CD4-positive, alpha-beta memory T cell (primary cell): ENCODE measurements around the gene TNS2. TPM values are rescaled to one million over a fixed set of nuclear protein-coding genes. Genes with fewer than 3 reads are reported as not detected.

Source experiments
- CTCF ChIA-PET: fragments of 350-600 bp; sonication (Branson Sonifier 250); formaldehyde crosslinking; loops from one replicate; lab custom pipeline; 2021; ENCODE audit warnings: inconsistent platforms; ENCODE audit not compliant: partially characterized antibody; lab: Charles Lee
- POLR2A ChIA-PET: fragments of 350-600 bp; sonication (Branson Sonifier 250); formaldehyde crosslinking; loops from one replicate; lab custom pipeline; 2021; ENCODE audit not compliant: partially characterized antibody; lab: Charles Lee
- DNase-seq, 5 donors: peaks; one replicate each; pipeline versions ENCODE4 v3.0.0 to v3.0.0-alpha.2; 2020 to 2022; ENCODE audit warnings: mixed read lengths in 1 of 5
- H3K27ac ChIP-seq: one replicate; pipeline ENCODE4 v1.7.0; 2013; ENCODE audit warnings: low read depth, low read length
- H3K27me3 ChIP-seq: 2 replicates; pipeline ENCODE4 v1.7.0; 2013; ENCODE audit warnings: mild to moderate bottlenecking, low read length, moderate library complexity; ENCODE audit not compliant: insufficient read depth
- H3K36me3 ChIP-seq: 2 replicates; pipeline ENCODE4 v1.7.0; 2013; ENCODE audit warnings: mild to moderate bottlenecking, low read length, moderate library complexity; ENCODE audit not compliant: insufficient read depth
- H3K4me1 ChIP-seq: 2 replicates; pipeline ENCODE4 v1.7.0; 2013; ENCODE audit warnings: mild to moderate bottlenecking, low read length, moderate library complexity; ENCODE audit not compliant: insufficient read depth
- H3K4me3 ChIP-seq, 2 donors: one replicate each; pipeline ENCODE4 v1.7.0; 2013; ENCODE audit warnings: low read length in 2 of 2, mild to moderate bottlenecking in 1 of 2
- H3K9me3 ChIP-seq, 2 donors: one replicate each; pipeline ENCODE4 v1.7.0; 2013; ENCODE audit warnings: low read length in 2 of 2, control low read depth in 1 of 2; ENCODE audit not compliant: control insufficient read depth in 1 of 2
- H3K27ac Mint-ChIP-seq, 7 donors: one replicate each; pipeline ENCODE4 v1.8.0; 2020 to 2021; ENCODE audit warnings: mixed read lengths in 7 of 7, mild to moderate bottlenecking in 6 of 7, inconsistent platforms in 3 of 7, moderate library complexity in 3 of 7
- H3K27me3 Mint-ChIP-seq, 2 donors: one replicate each; pipeline ENCODE4 v1.8.0; 2020 to 2021; ENCODE audit warnings: mixed read lengths in 2 of 2
- H3K36me3 Mint-ChIP-seq, 2 donors: one replicate each; pipeline ENCODE4 v1.8.0; 2020 to 2021; ENCODE audit warnings: mixed read lengths in 2 of 2, inconsistent platforms in 1 of 2, mild to moderate bottlenecking in 1 of 2
- H3K4me1 Mint-ChIP-seq, 4 donors: one replicate each; pipeline ENCODE4 v1.8.0; 2020 to 2021; ENCODE audit warnings: mixed read lengths in 4 of 4, mild to moderate bottlenecking in 1 of 4
- H3K4me3 Mint-ChIP-seq, 8 donors: one replicate each; pipeline ENCODE4 v1.8.0; 2020 to 2021; ENCODE audit warnings: mixed read lengths in 8 of 8, mild to moderate bottlenecking in 7 of 8, moderate library complexity in 6 of 8, inconsistent platforms in 3 of 8
- H3K9me3 Mint-ChIP-seq, 8 donors: one replicate each; pipeline ENCODE4 v1.8.0; 2020 to 2021; ENCODE audit warnings: mixed read lengths in 8 of 8, mild to moderate bottlenecking in 5 of 8, inconsistent platforms in 3 of 8, moderate library complexity in 1 of 8
- intact Hi-C: fragments of 100-400 bp; cut with micrococcal nuclease; formaldehyde crosslinking; loops from one replicate; pipeline ENCODE4 v1.15.1; 2023
- polyA plus RNA-seq, 2 donors: library from polyadenylated mRNA; unstranded; fragments of 300-500 nt; fragmentation: Illumina TruSeq; gene quantifications; one replicate each; pipeline ENCODE4 v1.2.3, GENCODE V29; 2021
- total RNA-seq, 2 experiments: library from RNA; stranded (reverse); gene quantifications; one replicate each; pipeline ENCODE4 v1.2.3, GENCODE V29; 2021

TNS2 gene
- total and polyA plus RNA-seq, 4 experiments from 2014 or later, result 0.27 to 7.2 (median 3.4) TPM

DNA sequence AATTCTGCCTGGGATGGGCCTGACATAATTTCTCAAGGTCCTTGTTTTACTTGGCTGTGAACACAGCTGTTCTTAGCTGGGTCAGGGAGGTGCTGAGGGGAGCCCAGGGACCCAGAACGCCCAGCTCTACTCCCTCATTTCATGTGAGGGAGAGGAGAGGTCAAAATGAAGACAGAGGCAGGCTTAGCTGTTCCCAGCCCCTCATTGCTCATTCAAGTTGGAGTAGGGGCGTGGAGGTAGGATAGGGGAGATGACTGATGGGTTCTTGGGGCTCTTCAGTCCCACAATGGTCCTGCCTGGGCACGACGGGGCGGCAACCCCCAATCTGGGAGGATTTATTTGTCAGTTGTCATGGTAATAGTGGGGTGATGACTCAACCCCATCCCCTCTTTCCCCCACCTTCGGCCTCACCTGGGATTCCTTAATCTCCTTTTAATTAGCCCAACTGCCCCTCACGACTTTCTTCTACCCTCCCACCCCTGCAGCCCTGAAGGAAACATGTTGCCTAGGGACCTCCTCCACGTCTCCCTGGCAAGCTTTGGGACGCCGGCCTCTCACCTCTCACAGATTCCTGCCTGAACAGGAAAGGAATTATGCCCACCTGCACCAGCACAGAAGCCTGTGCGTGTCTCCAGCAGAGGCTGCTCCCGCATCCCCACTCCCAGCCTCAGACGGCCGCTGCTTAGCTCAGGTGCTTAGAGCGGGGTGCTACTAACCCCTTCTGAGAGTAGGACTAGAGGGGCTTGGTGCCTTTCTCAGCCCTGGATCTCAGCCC lies 19.1 kb downstream of the TNS2 start:
- intact Hi-C loops, result loop anchor here (5.0 kb wide), 2 partner anchors 123 to 218 kb away; no protein-coding TSS in a partner anchor
- Histone ChIP-seq H3K9me3 (no peaks in the 10 kb centered on the region), H3K36me3 (peaks cover 47% of the 10 kb centered on the region), H3K4me1 (peaks cover 11% of the 10 kb centered on the region), H3K4me3 (no peak overlapping the region), H3K27ac (no peak overlapping the region), H3K27me3 (no peaks in the 10 kb centered on the region)
- no peak for DNase-seq
- Mint-ChIP-seq H3K27me3 (no peaks in the 10 kb centered on the region), H3K36me3 (peaks cover 25 to 83% of the 10 kb centered on the region in 2 donors), H3K27ac (peak overlapping the region in 3 of 7 donors; percentile 35 to 63 (median 51)), H3K9me3 (no peaks in the 10 kb centered on the region), H3K4me3 (no peak overlapping the region), H3K4me1 (peaks cover 12 to 22% (median 18%) of the 10 kb centered on the region in 4 donors)
- CTCF ChIA-PET, result interaction anchor here (1.3 to 27.0 kb wide), 6 partner anchors 8 to 91 kb away, joined by 3 to 511 read pairs (median 30); partner anchors contain the start of genes IGFBP6, SOAT2 and SPRYD3
- POLR2A ChIA-PET, result interaction anchor here (0.7 to 5.1 kb wide), 6 partner anchors 10 to 111 kb away, joined by 3 to 36 read pairs (median 6); partner anchors contain the start of genes CSAD, SOAT2, SPRYD3 and ZNF740

DNA sequence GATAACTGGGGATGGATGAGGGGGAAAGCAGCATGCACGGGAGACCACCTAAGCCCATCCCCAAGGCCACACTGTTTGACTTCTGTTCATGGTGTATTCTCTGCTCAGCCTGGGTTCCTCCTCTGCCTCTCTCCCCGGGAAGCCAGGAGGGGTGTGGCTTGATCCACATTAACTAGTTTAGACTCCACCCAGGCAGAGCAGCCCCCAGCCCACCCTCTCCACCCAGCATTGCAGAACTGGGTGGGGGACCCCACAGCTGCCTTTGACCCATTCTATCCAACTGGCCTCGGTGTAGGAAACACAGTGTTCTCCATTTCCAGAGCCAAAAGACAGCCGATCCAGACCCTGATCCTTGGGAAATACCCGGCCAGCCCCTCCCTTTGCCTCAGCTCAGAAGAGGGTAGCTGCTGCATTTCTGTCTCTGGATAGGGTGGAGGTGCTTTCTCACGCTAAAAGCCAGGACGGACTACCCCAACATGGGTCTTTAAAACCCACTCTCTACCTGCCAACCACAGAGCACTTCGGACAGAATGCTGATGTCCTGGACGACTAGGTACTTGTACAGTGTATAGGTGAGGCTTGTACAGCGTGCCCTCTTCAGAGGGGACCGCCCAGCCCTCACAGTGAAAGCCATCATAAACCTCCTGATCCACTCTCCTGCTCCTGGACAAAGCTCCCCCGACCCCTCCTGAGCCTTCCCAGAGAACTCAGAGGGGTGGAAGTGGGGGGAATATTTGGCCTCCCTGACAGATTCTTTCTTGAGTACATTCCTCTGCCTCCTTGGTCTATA lies 20.0 kb downstream of the TNS2 start:
- Mint-ChIP-seq H3K27me3 (no peaks in the 10 kb centered on the region), H3K9me3 (no peaks in the 10 kb centered on the region), H3K27ac (peak overlapping the region in 5 of 7 donors; percentile 19 to 43 (median 37)), H3K4me1 (peaks cover 15 to 26% (median 24%) of the 10 kb centered on the region in 4 donors), H3K36me3 (peaks cover 27 to 84% of the 10 kb centered on the region in 2 donors), H3K4me3 (no peak overlapping the region)
- intact Hi-C loops, result loop anchor here (5.0 kb wide), 2 partner anchors 122 to 217 kb away; no protein-coding TSS in a partner anchor
- H3K4me1 ChIP-seq, result peaks cover 11% of the 10 kb centered on the region
- H3K27ac ChIP-seq, result no peak overlapping the region
- peaks cover 55% of the 10 kb centered on the region for H3K36me3 ChIP-seq
- no peaks in the 10 kb centered on the region for H3K27me3 ChIP-seq
- ChIA-PET POLR2A (interaction anchor here (1.4 kb wide), 1 partner anchor 29 kb away, joined by 4 read pairs; no protein-coding TSS in a partner anchor), CTCF (interaction anchor here (2.8 to 27.0 kb wide), 3 partner anchors 10 to 27 kb away, joined by 12 to 511 read pairs (median 58); partner anchors contain the start of genes IGFBP6, SOAT2 and SPRYD3)
- DNase-seq, result no peak
- H3K4me3 ChIP-seq, result no peak overlapping the region
- no peaks in the 10 kb centered on the region for H3K9me3 ChIP-seq

DNA sequence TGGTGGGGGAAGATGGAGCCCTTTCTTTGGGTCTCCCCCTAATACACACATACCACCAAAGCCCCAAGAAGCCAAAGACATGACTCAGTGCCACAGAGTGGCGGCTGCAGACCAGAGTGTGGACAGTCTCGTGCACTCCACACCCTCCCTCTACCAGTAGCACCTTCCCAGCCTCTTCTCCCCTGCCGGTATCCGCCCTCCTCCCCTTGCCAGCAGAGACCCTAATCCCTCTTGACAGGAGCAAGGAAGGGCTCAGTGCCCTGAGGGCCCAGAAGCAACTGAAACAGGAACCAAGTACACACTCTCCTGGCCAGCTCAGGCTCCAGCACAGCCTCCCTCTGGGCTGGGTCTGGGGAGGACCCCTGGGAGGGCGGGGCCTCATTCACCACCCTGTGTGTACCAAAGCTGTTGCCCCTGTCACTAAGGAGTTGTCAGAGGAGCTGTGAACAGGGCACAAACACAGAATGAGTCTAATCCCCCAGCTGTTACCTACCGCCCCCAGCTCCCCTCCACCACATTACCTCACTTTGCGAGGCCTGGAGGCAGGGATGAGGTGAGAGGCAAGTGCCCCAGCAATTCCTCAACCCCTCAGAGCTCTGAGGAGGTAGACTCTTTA lies 21.1 kb downstream of the TNS2 start:
- Mint-ChIP-seq H3K36me3 (peaks cover 21 to 86% of the 10 kb centered on the region in 2 donors), H3K9me3 (no peaks in the 10 kb centered on the region), H3K4me1 (peaks cover 13 to 33% (median 28%) of the 10 kb centered on the region in 4 donors), H3K4me3 (no peak overlapping the region), H3K27me3 (no peaks in the 10 kb centered on the region), H3K27ac (peak overlapping the region in 5 of 7 donors; percentile 19 to 80 (median 43))
- POLR2A ChIA-PET, result interaction anchor here (1.2 to 1.3 kb wide), 2 partner anchors 8 to 32 kb away, joined by 3 to 4 read pairs; partner anchors contain the start of genes SOAT2 and SPRYD3
- peaks cover 13% of the 10 kb centered on the region for H3K4me1 ChIP-seq
- no peaks in the 10 kb centered on the region for H3K9me3 ChIP-seq
- peaks cover 57% of the 10 kb centered on the region for H3K36me3 ChIP-seq
- intact Hi-C loops, result no loop called here
- no peaks in the 10 kb centered on the region for H3K27me3 ChIP-seq
- H3K4me3 ChIP-seq, result no peak overlapping the region
- CTCF ChIA-PET, result interaction anchor here (0.9 to 27.0 kb wide), 3 partner anchors 26 to 281 kb away, joined by 3 to 511 read pairs (median 4); partner anchors contain the start of genes IGFBP6 and SOAT2
- no peak for DNase-seq
- no peak overlapping the region for H3K27ac ChIP-seq

DNA sequence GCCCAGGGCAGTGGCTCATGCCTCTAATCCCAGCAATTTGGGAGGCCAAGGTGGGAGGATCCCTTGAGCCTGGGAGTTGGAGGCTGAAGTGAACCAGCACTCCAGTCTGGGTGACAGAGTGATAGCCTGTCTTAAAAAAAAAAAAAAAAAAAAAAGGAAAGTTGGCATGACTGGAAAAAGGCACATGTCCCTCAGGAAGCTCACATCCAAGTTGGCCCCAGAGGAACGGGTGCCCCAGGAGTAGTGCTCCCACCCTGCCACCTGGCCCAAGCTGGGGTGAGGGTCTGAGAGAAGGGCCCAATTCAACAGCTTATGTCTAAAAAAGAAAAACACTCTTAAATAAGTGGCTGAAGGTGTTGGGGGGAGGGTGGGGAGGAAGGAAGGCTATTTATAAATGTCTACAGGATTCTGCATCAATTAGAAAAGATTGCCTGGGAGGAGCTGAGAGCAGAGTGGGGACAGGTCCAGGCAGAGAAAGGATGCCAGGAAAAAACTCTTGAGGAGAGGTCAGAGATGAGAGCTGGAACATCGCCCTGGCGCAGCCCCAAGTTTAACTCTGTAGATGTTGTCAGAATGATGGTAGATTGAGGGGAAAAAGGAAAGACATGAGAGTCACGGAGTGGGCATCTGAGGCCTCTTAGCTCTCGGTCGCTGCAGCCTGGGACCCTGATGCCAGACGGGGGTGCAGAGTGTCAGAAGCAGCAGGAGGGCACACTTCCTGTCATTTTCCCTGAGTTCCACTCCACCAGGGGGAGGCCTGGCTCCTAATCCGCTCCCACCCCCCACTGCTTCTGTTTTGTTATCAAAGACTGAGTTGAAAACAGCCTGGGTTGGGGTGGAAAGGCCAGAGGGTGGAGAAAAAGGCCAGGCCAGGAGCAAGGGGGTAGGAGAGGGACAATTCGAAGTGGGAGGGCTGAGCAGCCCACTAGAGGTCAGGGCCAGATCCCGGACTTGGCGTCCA lies 22.0 kb downstream of the TNS2 start:
- Mint-ChIP-seq H3K4me3 (no peak overlapping the region), H3K27ac (peak overlapping the region in 2 of 7 donors; percentile 8 to 83), H3K27me3 (no peaks in the 10 kb centered on the region), H3K9me3 (no peaks in the 10 kb centered on the region), H3K4me1 (peaks cover 10 to 39% (median 30%) of the 10 kb centered on the region in 4 donors), H3K36me3 (peaks cover 21 to 87% of the 10 kb centered on the region in 2 donors)
- H3K4me3 ChIP-seq, result no peak overlapping the region
- peaks cover 63% of the 10 kb centered on the region for H3K36me3 ChIP-seq
- H3K27ac ChIP-seq, result no peak overlapping the region
- no peak for DNase-seq
- H3K27me3 ChIP-seq, result no peaks in the 10 kb centered on the region
- ChIA-PET CTCF (interaction anchor here (0.9 to 27.0 kb wide), 4 partner anchors 14 to 280 kb away, joined by 3 to 511 read pairs (median 4); partner anchors contain the start of genes IGFBP6 and SOAT2), POLR2A (interaction anchor here (1.2 to 1.3 kb wide), 2 partner anchors 7 to 31 kb away, joined by 3 to 4 read pairs; partner anchors contain the start of genes SOAT2 and SPRYD3)
- H3K9me3 ChIP-seq, result no peaks in the 10 kb centered on the region
- intact Hi-C loops, result no loop called here
- H3K4me1 ChIP-seq, result peaks cover 10% of the 10 kb centered on the region

DNA sequence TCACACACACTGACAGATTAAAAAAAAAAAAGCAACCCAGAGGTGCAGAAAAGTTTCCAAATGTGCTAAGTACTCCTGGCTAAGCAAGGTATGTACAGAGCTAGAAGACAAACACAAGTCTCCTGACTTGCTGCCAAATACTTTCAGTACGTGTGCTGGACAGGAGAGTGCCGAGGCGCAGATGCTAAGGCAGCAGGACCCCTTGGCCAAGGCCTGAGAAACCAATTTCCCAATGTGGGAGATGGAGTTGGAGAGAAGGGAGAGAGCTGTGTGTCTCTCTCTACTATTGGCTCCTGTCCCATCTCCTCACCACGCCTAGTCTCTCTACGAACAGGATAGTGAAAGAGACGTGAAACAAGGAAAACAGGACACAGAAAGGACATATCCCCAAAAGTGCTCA lies 24.0 kb downstream of the TNS2 start:
- ChIA-PET CTCF (interaction anchor here (0.7 to 27.0 kb wide), 3 partner anchors 8 to 35 kb away, joined by 3 to 511 read pairs (median 4); partner anchors contain the start of genes IGFBP6 and SOAT2), POLR2A (interaction anchor here (0.6 to 0.7 kb wide), 2 partner anchors 12 to 425 kb away, joined by 3 read pairs; no protein-coding TSS in a partner anchor)
- Histone ChIP-seq H3K9me3 (no peaks in the 10 kb centered on the region), H3K4me3 (no peak overlapping the region), H3K27ac (no peak overlapping the region), H3K36me3 (peaks cover 63% of the 10 kb centered on the region), H3K4me1 (peaks cover 29% of the 10 kb centered on the region), H3K27me3 (no peaks in the 10 kb centered on the region)
- Mint-ChIP-seq H3K4me1 (peaks cover 22 to 59% (median 44%) of the 10 kb centered on the region in 4 donors), H3K27ac (no peak overlapping the region), H3K27me3 (no peaks in the 10 kb centered on the region), H3K36me3 (peaks cover 29 to 76% of the 10 kb centered on the region in 2 donors), H3K9me3 (no peaks in the 10 kb centered on the region), H3K4me3 (no peak overlapping the region)
- intact Hi-C loops, result no loop called here
- no peak for DNase-seq
